H1 (cell line): ENCODE measurements around the gene GPR35. TPM values are rescaled to one million over a fixed set of nuclear protein-coding genes. Genes with fewer than 3 reads are reported as not detected.

Experiments
- BCL11A ChIP-seq, 2 experiments: IDR thresholded peaks; one replicate each; pipeline ENCODE4 v1.6.1; 2011; ENCODE audit warnings: low read depth in 2 of 2, low read length in 2 of 2, mild to moderate bottlenecking in 2 of 2
- HDAC6 ChIP-seq: IDR thresholded peaks from one replicate; pipeline ENCODE4 v1.7.1; 2012; ENCODE audit warnings: low read depth, mild to moderate bottlenecking, inconsistent platforms, low read length, moderate library complexity
- JUND ChIP-seq: IDR thresholded peaks from 2 replicates; pipeline ENCODE4 v1.6.1; 2011; ENCODE audit warnings: mild to moderate bottlenecking, improper control_type of control experiment, low read length
- MAFK ChIP-seq: IDR thresholded peaks from 2 replicates; pipeline ENCODE4 v1.6.1; 2012; ENCODE audit warnings: low read depth, mild to moderate bottlenecking, improper control_type of control experiment, low read length
- NRF1 ChIP-seq: IDR thresholded peaks from 2 replicates; pipeline ENCODE4 v1.6.1; 2011; ENCODE audit warnings: mild to moderate bottlenecking, low read depth, low read length, improper control_type of control experiment
- PHF8 ChIP-seq: fragments of 200-600 bp; sonication (generic); conservative IDR thresholded peaks from 2 replicates; pipeline ENCODE4 v1.7.1; 2012; ENCODE audit warnings: low read depth, mild to moderate bottlenecking, inconsistent platforms, low read length, moderate library complexity
- RXRA ChIP-seq: IDR thresholded peaks from 2 replicates; pipeline ENCODE4 v1.6.1; 2011; ENCODE audit warnings: low read depth, mild to moderate bottlenecking, low read length, moderate library complexity; ENCODE audit not compliant: insufficient read depth
- SP1 ChIP-seq: IDR thresholded peaks from 2 replicates; pipeline ENCODE4 v1.6.1; 2011; ENCODE audit warnings: low read depth, low read length
- polyA plus RNA-seq, 7 experiments: library from polyadenylated mRNA; depleted of rRNA in 3 of 7; stranded (reverse) in 5 of 7; unstranded in 2 of 7; fragments of >200 nt in 5 of 7; fragments of 200-250 nt in 2 of 7; gene quantifications; 1 replicate in 5 of 7; 2 replicates in 1 of 7; 4 replicates in 1 of 7; pipeline versions ENCODE4 v1.2.1 to v1.2.3, GENCODE V29; 2011 to 2013; ENCODE audit warnings: missing spikeins in 2 of 7, mixed read lengths in 2 of 7
- total RNA-seq: library from RNA; stranded (reverse); fragmentation: NEBNext Ultra II Directional; extraction: Animal tissue kit (Norgen Biotek cat#: 25700); gene quantifications from 2 replicates; pipeline ENCODE4 v1.2.1, GENCODE V29; 2021
- TF ChIP-seq, protein P1 (sequence below): fragments of 300-600 bp; sonication (generic); IDR thresholded peaks from 2 replicates; pipeline ENCODE4 v1.7.1; 2012; ENCODE audit warnings: low read length, moderate library complexity, mild to moderate bottlenecking, inconsistent platforms; ENCODE audit not compliant: insufficient replicate concordance

Gene GPR35
- total and polyA plus RNA-seq, 2 of the 8 experiments (the other 6 are each of a cell fraction or from before 2014, with no cell fraction given) = 0.47 TPM; not detected in 1

- TF ChIP-seq, protein P1, sequence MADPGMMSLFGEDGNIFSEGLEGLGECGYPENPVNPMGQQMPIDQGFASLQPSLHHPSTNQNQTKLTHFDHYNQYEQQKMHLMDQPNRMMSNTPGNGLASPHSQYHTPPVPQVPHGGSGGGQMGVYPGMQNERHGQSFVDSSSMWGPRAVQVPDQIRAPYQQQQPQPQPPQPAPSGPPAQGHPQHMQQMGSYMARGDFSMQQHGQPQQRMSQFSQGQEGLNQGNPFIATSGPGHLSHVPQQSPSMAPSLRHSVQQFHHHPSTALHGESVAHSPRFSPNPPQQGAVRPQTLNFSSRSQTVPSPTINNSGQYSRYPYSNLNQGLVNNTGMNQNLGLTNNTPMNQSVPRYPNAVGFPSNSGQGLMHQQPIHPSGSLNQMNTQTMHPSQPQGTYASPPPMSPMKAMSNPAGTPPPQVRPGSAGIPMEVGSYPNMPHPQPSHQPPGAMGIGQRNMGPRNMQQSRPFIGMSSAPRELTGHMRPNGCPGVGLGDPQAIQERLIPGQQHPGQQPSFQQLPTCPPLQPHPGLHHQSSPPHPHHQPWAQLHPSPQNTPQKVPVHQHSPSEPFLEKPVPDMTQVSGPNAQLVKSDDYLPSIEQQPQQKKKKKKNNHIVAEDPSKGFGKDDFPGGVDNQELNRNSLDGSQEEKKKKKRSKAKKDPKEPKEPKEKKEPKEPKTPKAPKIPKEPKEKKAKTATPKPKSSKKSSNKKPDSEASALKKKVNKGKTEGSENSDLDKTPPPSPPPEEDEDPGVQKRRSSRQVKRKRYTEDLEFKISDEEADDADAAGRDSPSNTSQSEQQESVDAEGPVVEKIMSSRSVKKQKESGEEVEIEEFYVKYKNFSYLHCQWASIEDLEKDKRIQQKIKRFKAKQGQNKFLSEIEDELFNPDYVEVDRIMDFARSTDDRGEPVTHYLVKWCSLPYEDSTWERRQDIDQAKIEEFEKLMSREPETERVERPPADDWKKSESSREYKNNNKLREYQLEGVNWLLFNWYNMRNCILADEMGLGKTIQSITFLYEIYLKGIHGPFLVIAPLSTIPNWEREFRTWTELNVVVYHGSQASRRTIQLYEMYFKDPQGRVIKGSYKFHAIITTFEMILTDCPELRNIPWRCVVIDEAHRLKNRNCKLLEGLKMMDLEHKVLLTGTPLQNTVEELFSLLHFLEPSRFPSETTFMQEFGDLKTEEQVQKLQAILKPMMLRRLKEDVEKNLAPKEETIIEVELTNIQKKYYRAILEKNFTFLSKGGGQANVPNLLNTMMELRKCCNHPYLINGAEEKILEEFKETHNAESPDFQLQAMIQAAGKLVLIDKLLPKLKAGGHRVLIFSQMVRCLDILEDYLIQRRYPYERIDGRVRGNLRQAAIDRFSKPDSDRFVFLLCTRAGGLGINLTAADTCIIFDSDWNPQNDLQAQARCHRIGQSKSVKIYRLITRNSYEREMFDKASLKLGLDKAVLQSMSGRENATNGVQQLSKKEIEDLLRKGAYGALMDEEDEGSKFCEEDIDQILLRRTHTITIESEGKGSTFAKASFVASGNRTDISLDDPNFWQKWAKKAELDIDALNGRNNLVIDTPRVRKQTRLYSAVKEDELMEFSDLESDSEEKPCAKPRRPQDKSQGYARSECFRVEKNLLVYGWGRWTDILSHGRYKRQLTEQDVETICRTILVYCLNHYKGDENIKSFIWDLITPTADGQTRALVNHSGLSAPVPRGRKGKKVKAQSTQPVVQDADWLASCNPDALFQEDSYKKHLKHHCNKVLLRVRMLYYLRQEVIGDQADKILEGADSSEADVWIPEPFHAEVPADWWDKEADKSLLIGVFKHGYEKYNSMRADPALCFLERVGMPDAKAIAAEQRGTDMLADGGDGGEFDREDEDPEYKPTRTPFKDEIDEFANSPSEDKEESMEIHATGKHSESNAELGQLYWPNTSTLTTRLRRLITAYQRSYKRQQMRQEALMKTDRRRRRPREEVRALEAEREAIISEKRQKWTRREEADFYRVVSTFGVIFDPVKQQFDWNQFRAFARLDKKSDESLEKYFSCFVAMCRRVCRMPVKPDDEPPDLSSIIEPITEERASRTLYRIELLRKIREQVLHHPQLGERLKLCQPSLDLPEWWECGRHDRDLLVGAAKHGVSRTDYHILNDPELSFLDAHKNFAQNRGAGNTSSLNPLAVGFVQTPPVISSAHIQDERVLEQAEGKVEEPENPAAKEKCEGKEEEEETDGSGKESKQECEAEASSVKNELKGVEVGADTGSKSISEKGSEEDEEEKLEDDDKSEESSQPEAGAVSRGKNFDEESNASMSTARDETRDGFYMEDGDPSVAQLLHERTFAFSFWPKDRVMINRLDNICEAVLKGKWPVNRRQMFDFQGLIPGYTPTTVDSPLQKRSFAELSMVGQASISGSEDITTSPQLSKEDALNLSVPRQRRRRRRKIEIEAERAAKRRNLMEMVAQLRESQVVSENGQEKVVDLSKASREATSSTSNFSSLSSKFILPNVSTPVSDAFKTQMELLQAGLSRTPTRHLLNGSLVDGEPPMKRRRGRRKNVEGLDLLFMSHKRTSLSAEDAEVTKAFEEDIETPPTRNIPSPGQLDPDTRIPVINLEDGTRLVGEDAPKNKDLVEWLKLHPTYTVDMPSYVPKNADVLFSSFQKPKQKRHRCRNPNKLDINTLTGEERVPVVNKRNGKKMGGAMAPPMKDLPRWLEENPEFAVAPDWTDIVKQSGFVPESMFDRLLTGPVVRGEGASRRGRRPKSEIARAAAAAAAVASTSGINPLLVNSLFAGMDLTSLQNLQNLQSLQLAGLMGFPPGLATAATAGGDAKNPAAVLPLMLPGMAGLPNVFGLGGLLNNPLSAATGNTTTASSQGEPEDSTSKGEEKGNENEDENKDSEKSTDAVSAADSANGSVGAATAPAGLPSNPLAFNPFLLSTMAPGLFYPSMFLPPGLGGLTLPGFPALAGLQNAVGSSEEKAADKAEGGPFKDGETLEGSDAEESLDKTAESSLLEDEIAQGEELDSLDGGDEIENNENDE = no peak
- TF ChIP-seq MAFK (no peak), RXRA (no peak), HDAC6 (no peak), PHF8 (no peak), SP1 (no peak), NRF1 (no peak), BCL11A (IDR thresholded peaks at IDR 0.05; ENCODE audit: low read depth in 2 of 2, low read length in 2 of 2) (no peak), JUND (no peak)
Observed at GRCh38 chr2:240622060-240622411, 3.2 kb upstream of the GPR35 start (continued).
